Stimulated activated CD4-positive, alpha-beta T cell treated with anti-CD3 and anti-CD28 coated beads, Interleukin-12 subunit alpha, Interleukin-12 subunit beta, amount 100 ng/mL, for 48 hours (primary cell): ENCODE measurements around the gene ZNF283.
"Not testable (repeated sequence)": the region's sequence is repeated elsewhere in the genome, so short reads cannot be mapped to it uniquely, and the experiment has no call there.

Experiments used
- DNase-seq, 3 donors: peaks; one replicate each; pipeline ENCODE4 v3.0.0-alpha.2; 2020; ENCODE audit warnings: low read depth in 2 of 3, low spot score in 1 of 3

Gene ZNF283

DNA sequence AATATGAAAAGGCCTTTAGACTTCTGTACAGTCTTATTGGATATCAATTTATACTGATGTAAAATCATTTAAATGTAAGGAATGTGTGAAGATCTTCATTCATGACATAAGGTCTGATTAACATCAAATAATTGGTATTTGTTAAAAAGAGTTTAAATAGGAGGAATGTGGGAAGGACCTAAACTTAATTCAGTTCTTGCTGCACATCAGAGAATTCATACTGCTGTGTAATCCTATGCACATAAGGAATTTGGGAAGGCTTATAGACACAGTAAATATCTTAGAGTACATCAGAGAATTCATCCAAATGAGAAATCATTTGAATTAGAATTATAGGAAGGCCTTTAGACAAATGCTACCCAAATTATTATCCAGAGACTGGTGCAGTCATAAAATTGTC lies 21.7 kb downstream of the ZNF283 start:
- DNase-seq, result no peak

- DNase-seq, result no peak
These were observed 31.1 kb downstream of the ZNF283 start for GRCh38 chr19:43858174-43858573.

DNA sequence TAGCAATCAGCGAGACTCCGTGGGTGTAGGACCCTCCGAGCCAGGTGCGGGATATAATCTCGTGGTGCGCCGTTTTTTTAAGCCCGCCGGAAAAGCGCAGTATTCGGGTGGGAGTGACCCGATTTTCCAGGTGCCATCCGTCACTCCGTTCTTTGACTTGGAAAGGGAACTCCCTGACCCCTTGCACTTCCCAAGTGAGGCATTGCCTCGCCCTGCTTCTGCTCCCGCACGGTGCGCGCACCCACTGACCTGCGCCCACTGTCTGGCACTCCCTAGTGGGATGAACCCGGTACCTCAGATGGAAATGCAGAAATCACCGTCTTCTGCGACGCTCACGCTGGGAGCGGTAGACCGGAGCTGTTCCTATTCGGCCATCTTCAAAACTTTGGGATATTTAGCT lies 39.8 kb downstream of the ZNF283 start:
- not testable (repeated sequence) for DNase-seq

- DNase-seq, result no peak
These were observed 45.6 kb downstream of the ZNF283 start for GRCh38 chr19:43872547-43873336.

DNA sequence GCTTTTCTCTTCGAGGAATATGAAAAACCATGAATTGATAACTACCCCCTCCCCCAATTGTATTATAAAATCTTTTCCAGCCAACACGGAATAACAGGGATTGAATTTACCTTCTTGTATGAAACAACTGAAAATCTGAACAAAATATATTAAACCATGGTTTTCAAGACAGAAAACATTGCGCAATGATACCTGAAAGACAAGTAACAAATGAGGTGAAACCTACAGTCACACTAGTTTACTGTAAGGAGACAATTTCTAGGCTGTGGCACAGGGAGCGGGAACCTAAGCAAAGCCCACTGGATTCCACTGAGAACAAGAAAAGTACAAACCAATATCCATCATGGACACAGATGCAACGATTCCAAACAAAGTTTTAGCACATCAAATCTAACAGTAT lies 53.4 kb downstream of the ZNF283 start:
- DNase-seq, result no peak

DNA sequence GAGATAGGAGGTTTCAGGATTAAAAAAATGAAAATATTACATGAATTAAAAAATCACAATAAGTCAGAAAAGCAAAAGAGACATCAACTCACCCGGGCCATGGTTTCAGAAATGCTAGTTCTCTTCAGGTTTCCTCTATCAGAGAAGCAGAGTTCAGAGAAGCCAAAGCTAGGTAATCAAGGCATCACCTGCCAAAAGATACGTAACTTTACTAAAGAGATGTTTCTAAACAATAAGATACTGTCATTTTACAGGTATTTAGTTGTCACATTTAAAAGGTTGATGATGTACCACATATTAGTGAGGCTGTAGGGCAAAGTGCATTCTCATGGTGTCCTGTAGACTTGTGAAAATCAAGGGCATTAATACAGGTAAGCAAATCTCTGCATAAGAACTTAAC lies 56.7 kb downstream of the ZNF283 start, which contains the start of gene ZNF404:
TSS of gene ZNF404 (minus strand) at position 101 of the 400 bp plus-strand sequence.
- DNase-seq, result no peak

GRCh38 chr19:43895727-43896308 lies 68.7 kb downstream of the ZNF283 start:
- DNase-seq, result no peak
